Endothelial cell (in vitro differentiated cells): ENCODE measurements around the gene OR52E4. TPM values are rescaled to one million over a fixed set of nuclear protein-coding genes. Genes with fewer than 3 reads are reported as not detected.

Experiments
- DNase-seq: peaks from one replicate; pipeline ENCODE4 v3.0.0; 2021; ENCODE audit warnings: low spot score
- H3K27ac Mint-ChIP-seq: one replicate; pipeline ENCODE4 v1.8.0; 2021; ENCODE audit warnings: mixed read lengths, inconsistent platforms; ENCODE audit not compliant: unreplicated experiment
- H3K27me3 Mint-ChIP-seq: one replicate; pipeline ENCODE4 v1.8.0; 2021; ENCODE audit warnings: mild to moderate bottlenecking, moderate library complexity, mixed read lengths, inconsistent platforms; ENCODE audit not compliant: unreplicated experiment
- H3K36me3 Mint-ChIP-seq: one replicate; pipeline ENCODE4 v1.8.0; 2021; ENCODE audit warnings: mild to moderate bottlenecking, low read depth, mixed read lengths, inconsistent platforms; ENCODE audit not compliant: unreplicated experiment
- H3K4me1 Mint-ChIP-seq: one replicate; pipeline ENCODE4 v1.8.0; 2021; ENCODE audit warnings: mild to moderate bottlenecking, mixed read lengths, inconsistent platforms; ENCODE audit not compliant: unreplicated experiment
- H3K4me3 Mint-ChIP-seq: one replicate; pipeline ENCODE4 v1.8.0; 2021; ENCODE audit warnings: mild to moderate bottlenecking, mixed read lengths, inconsistent platforms; ENCODE audit not compliant: unreplicated experiment
- H3K9me3 Mint-ChIP-seq: one replicate; pipeline ENCODE4 v1.8.0; 2021; ENCODE audit warnings: mixed read lengths, inconsistent platforms; ENCODE audit not compliant: unreplicated experiment
- CTCF ChIP-seq: fragments of 200-600 bp; sonication (generic); IDR thresholded peaks from one replicate; pipeline ENCODE4 v1.5.0; 2021; ENCODE audit warnings: antibody characterized with exemption; ENCODE audit not compliant: unreplicated experiment
- total RNA-seq: library from RNA; stranded (reverse); fragmentation: NEBNext Ultra II Directional; extraction: Animal tissue kit (Norgen Biotek cat#: 25700); gene quantifications from one replicate; pipeline ENCODE4 v1.2.1, GENCODE V29; 2021; ENCODE audit not compliant: unreplicated experiment

The OR52E4 gene
- total RNA-seq, 1 donor from 2014 or later = not detected

DNA sequence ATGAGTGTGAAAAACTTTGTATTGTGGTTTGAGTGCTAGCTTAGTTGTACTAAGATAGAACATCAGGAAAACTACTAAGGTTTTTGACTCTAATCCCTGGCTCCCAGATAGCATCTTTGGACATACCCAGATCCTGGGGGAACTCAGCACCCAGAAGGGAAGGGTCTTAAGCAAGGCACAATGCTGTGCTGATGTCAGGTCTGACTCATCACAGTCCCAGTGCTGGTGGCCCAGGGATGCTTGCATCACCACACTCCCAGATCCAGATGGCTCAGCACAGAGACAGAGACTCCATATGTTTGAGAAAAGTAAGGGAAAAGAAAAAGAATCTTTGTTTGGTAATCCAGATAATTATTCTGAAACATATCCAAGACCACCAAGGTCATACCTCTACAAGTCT, 43.4 kb downstream of the OR52E4 start:
- no peak for DNase-seq
- Mint-ChIP-seq H3K9me3 (no peaks in the 10 kb centered on the region), H3K4me1 (no peaks in the 10 kb centered on the region), H3K27me3 (peaks cover 5% of the 10 kb centered on the region), H3K27ac (no peak overlapping the region), H3K4me3 (no peak overlapping the region), H3K36me3 (no peaks in the 10 kb centered on the region)
- TF ChIP-seq CTCF = no peak

DNA sequence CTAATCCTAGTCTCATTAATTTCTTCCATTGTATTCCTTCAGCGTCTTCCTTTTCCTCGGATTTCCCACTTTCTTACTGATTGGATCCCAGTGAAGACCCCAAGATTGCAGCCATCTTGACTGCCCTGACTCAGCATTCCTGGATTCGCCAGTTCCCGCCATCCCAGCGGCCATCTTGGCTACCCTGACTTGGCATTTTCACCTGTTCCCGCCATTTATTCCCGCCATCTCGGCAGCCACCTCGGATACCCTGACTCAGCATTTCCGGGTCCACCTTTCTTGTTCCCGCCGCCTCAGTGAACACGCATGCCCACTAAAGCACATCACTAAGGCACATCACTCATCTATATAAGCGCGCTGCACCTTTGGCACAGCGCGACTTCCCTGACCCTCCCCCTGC, 47.8 kb downstream of the OR52E4 start:
- Mint-ChIP-seq H3K9me3 (no peaks in the 10 kb centered on the region), H3K4me1 (no peaks in the 10 kb centered on the region), H3K27me3 (peaks cover 6% of the 10 kb centered on the region), H3K4me3 (no peak overlapping the region), H3K36me3 (peaks cover 20% of the 10 kb centered on the region), H3K27ac (no peak overlapping the region)
- no peak for DNase-seq
- TF ChIP-seq CTCF = no peak

DNA sequence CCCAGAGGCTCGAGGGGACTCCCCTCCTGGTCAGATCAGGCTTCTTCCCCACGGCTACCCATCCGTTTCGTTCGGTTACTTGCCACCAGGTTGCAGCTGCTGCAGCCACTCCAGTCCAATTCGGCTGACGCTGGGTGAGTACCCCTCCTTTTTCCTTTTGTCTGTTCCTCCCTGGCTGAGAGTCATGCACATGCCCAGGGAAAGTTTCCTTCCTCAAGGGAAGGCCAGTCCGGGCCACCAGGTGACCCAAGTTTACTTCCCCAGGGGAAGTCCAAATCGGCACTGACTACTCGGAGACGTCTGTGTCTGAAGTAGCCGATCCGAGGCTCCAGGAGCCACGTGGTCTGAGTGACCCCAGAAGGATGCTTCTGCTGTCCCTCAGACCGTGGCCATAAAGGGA, 48.4 kb downstream of the OR52E4 start:
- no peak for DNase-seq
- H3K27me3 Mint-ChIP-seq = peaks cover 8% of the 10 kb centered on the region
- H3K36me3 Mint-ChIP-seq = peaks cover 20% of the 10 kb centered on the region
- H3K4me1 Mint-ChIP-seq = no peaks in the 10 kb centered on the region
- TF ChIP-seq CTCF = no peak
- H3K27ac Mint-ChIP-seq = no peak overlapping the region
- no peaks in the 10 kb centered on the region for H3K9me3 Mint-ChIP-seq
- no peak overlapping the region for H3K4me3 Mint-ChIP-seq

DNA sequence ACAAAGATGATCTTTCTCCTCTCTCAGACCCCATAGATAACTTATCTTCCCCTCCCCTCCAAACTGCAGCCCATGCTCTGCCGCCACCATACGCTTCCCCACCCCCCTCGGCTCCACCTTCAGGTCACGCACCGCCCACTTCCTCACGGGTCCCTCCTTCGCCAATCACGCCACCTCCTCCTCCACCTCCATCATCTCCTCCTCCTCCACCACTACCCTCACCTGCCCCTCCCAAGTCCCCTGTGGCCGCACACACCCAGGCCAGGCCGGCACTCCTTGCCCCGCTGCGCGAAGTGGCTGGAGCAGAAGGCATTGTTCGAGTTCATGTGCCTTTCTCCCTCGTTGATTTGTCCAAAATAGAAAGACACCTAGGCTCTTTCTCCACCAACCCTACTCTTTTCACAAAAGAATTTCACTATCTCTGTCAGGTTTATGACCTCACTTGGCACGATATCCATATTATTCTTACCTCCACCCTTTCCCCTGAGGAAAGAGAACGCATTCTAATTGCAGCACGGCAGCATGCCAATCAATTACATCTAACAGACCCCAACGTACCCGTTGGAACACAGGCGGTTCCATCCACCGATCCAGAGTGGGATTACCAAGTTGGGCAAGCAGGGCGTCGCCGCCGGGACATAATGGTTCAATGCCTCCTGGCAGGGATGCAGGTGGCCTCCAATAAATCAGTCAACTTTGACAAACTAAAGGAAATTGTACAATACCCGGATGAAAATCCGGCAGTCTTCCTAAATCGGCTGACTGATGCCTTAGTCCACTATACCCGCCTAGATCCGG, 49.3 kb downstream of the OR52E4 start:
- peaks cover 8% of the 10 kb centered on the region for H3K27me3 Mint-ChIP-seq
- no peak overlapping the region for H3K27ac Mint-ChIP-seq
- H3K4me1 Mint-ChIP-seq = no peaks in the 10 kb centered on the region
- TF ChIP-seq CTCF = no peak
- H3K9me3 Mint-ChIP-seq = no peaks in the 10 kb centered on the region
- DNase-seq = no peak
- no peak overlapping the region for H3K4me3 Mint-ChIP-seq
- H3K36me3 Mint-ChIP-seq = peaks cover 20% of the 10 kb centered on the region

- Mint-ChIP-seq H3K27ac (no peak overlapping the region), H3K27me3 (peaks cover 8% of the 10 kb centered on the region), H3K9me3 (no peaks in the 10 kb centered on the region), H3K4me3 (no peak overlapping the region), H3K4me1 (no peaks in the 10 kb centered on the region), H3K36me3 (peaks cover 20% of the 10 kb centered on the region)
- no peak for DNase-seq
- TF ChIP-seq CTCF = no peak
Measured at GRCh38 chr11:5930614-5931013, 50.2 kb downstream of the OR52E4 start.
